CD4-positive, CD25-positive, alpha-beta regulatory T cell (primary cell): ENCODE measurements around the gene TBX4. TPM values are rescaled to one million over a fixed set of nuclear protein-coding genes. Genes with fewer than 3 reads are reported as not detected.
"Not testable (repeated sequence)": the region's sequence is repeated elsewhere in the genome, so short reads cannot be mapped to it uniquely, and the experiment has no call there.

ENCODE experiments used
- ATAC-seq, 2 donors: fragments of 150-1000 bp; cut with Tn5 transposase; one replicate each; pipeline ENCODE4 v1.10.0; 2021; ENCODE audit warnings: low read depth in 2 of 2, moderate number of reproducible peaks in 2 of 2, moderate library complexity in 1 of 2
- DNase-seq, 3 donors: peaks; one replicate each; pipeline versions ENCODE4 v3.0.0 to v3.0.0-alpha.2; 2012 to 2022; ENCODE audit warnings: mixed read lengths in 1 of 3
- H3K27ac ChIP-seq: one replicate; pipeline ENCODE4 v1.7.0; 2013; ENCODE audit warnings: mild to moderate bottlenecking, low read length; ENCODE audit not compliant: insufficient read depth, poor library complexity, severe bottlenecking
- H3K27me3 ChIP-seq: one replicate; pipeline ENCODE4 v1.7.0; 2013; ENCODE audit warnings: low read length; ENCODE audit not compliant: control insufficient read depth, insufficient read depth
- H3K36me3 ChIP-seq: one replicate; pipeline ENCODE4 v1.7.0; 2013; ENCODE audit warnings: mild to moderate bottlenecking, low read length, moderate library complexity; ENCODE audit not compliant: control insufficient read depth, insufficient read depth
- H3K4me1 ChIP-seq: 2 replicates; pipeline ENCODE4 v1.7.0; 2013; ENCODE audit warnings: mild to moderate bottlenecking, low read length; ENCODE audit not compliant: insufficient read depth, control insufficient read depth, poor library complexity, severe bottlenecking
- H3K4me3 ChIP-seq: one replicate; pipeline ENCODE4 v1.7.0; 2013; ENCODE audit warnings: low read depth, mild to moderate bottlenecking, low read length, moderate library complexity
- H3K9me3 ChIP-seq, 2 experiments: 1 replicate in 1 of 2; 2 replicates in 1 of 2; pipeline ENCODE4 v1.7.0; 2013; ENCODE audit warnings: low read length in 2 of 2, mild to moderate bottlenecking in 1 of 2, moderate library complexity in 1 of 2; ENCODE audit not compliant: control insufficient read depth in 2 of 2
- H3K27ac Mint-ChIP-seq, 3 donors: one replicate each; pipeline ENCODE4 v1.8.0; 2020 to 2022; ENCODE audit warnings: mild to moderate bottlenecking in 3 of 3, mixed read lengths in 3 of 3, moderate library complexity in 2 of 3
- H3K27me3 Mint-ChIP-seq: one replicate; pipeline ENCODE4 v1.8.0; 2022; ENCODE audit warnings: mild to moderate bottlenecking, mixed read lengths
- H3K36me3 Mint-ChIP-seq: one replicate; pipeline ENCODE4 v1.8.0; 2020; ENCODE audit warnings: mixed read lengths
- H3K4me1 Mint-ChIP-seq, 4 donors: one replicate each; pipeline ENCODE4 v1.8.0; 2020 to 2022; ENCODE audit warnings: mixed read lengths in 4 of 4, mild to moderate bottlenecking in 1 of 4
- H3K4me3 Mint-ChIP-seq, 4 donors: one replicate each; pipeline ENCODE4 v1.8.0; 2020 to 2022; ENCODE audit warnings: mild to moderate bottlenecking in 4 of 4, mixed read lengths in 4 of 4, moderate library complexity in 3 of 4
- H3K9me3 Mint-ChIP-seq, 7 donors: one replicate each; pipeline ENCODE4 v1.8.0; 2020 to 2022; ENCODE audit warnings: mixed read lengths in 7 of 7, mild to moderate bottlenecking in 3 of 7, moderate library complexity in 2 of 7
- polyA plus RNA-seq, 4 donors: library from polyadenylated mRNA; unstranded; fragments of 300-500 nt; fragmentation: Illumina TruSeq; gene quantifications; one replicate each; pipeline ENCODE4 v1.2.3, GENCODE V29; 2021
- total RNA-seq: library from RNA; stranded (reverse); gene quantifications from one replicate; pipeline ENCODE4 v1.2.3, GENCODE V29; 2022

The TBX4 gene
- total and polyA plus RNA-seq, 5 donors from 2014 or later, result not detected

GRCh38 chr17:61489719-61490490 lies 37.7 kb downstream of the TBX4 start:
- Mint-ChIP-seq H3K27me3 (peaks cover 5% of the 10 kb centered on the region), H3K4me3 (no peak overlapping the region), H3K27ac (no peak overlapping the region), H3K4me1 (no peaks in the 10 kb centered on the region), H3K9me3 (no peaks in the 10 kb centered on the region), H3K36me3 (no peaks in the 10 kb centered on the region)
- no peaks in the 10 kb centered on the region for H3K9me3 ChIP-seq
- no peak for ATAC-seq
- no peak overlapping the region for H3K4me3 ChIP-seq
- H3K36me3 ChIP-seq, result no peaks in the 10 kb centered on the region
- no peaks in the 10 kb centered on the region for H3K27me3 ChIP-seq
- H3K4me1 ChIP-seq, result no peaks in the 10 kb centered on the region
- no peak overlapping the region for H3K27ac ChIP-seq
- no peak for DNase-seq

GRCh38 chr17:61490540-61490975 lies 38.3 kb downstream of the TBX4 start:
- Mint-ChIP-seq H3K4me3 (no peak overlapping the region), H3K27me3 (no peaks in the 10 kb centered on the region)
- no peaks in the 10 kb centered on the region for H3K9me3 ChIP-seq

GRCh38 chr17:61491981-61492380 lies 39.8 kb downstream of the TBX4 start:
- Mint-ChIP-seq H3K27me3 (no peaks in the 10 kb centered on the region), H3K36me3 (no peaks in the 10 kb centered on the region), H3K9me3 (no peaks in the 10 kb centered on the region), H3K27ac (no peak overlapping the region), H3K4me1 (peaks cover 0 to 4% (median 2%) of the 10 kb centered on the region in 4 donors), H3K4me3 (no peak overlapping the region)
- Histone ChIP-seq H3K4me3 (no peak overlapping the region), H3K36me3 (no peaks in the 10 kb centered on the region), H3K27ac (no peak overlapping the region), H3K27me3 (no peaks in the 10 kb centered on the region), H3K9me3 (no peaks in the 10 kb centered on the region), H3K4me1 (no peaks in the 10 kb centered on the region)
- ATAC-seq (no peak), DNase-seq (no peak)

More at GRCh38 chr17:61490540-61490975, 38.3 kb downstream of the TBX4 start:
- no peaks in the 10 kb centered on the region for H3K9me3 Mint-ChIP-seq
- peaks cover 0 to 2% (median 0%) of the 10 kb centered on the region in 4 donors for H3K4me1 Mint-ChIP-seq
- Histone ChIP-seq H3K27me3 (no peaks in the 10 kb centered on the region), H3K27ac (no peak overlapping the region), H3K4me1 (no peaks in the 10 kb centered on the region), H3K4me3 (no peak overlapping the region), H3K36me3 (no peaks in the 10 kb centered on the region)
- ATAC-seq (no peak), DNase-seq (no peak)
- H3K27ac Mint-ChIP-seq, result no peak overlapping the region
- H3K36me3 Mint-ChIP-seq, result no peaks in the 10 kb centered on the region

GRCh38 chr17:61492759-61493526 lies 40.7 kb downstream of the TBX4 start:
- DNase-seq (no peak), ATAC-seq (no peak)
- Histone ChIP-seq H3K4me1 (no peaks in the 10 kb centered on the region), H3K27ac (no peak overlapping the region), H3K9me3 (no peaks in the 10 kb centered on the region), H3K36me3 (no peaks in the 10 kb centered on the region), H3K27me3 (no peaks in the 10 kb centered on the region), H3K4me3 (no peak overlapping the region)
- H3K9me3 Mint-ChIP-seq, result no peaks in the 10 kb centered on the region
- peak overlapping the region in 1 of 4 donors; percentile 78 for H3K4me3 Mint-ChIP-seq
- H3K36me3 Mint-ChIP-seq, result no peaks in the 10 kb centered on the region
- no peaks in the 10 kb centered on the region for H3K27me3 Mint-ChIP-seq
- no peak overlapping the region for H3K27ac Mint-ChIP-seq
- H3K4me1 Mint-ChIP-seq, result peaks cover 0 to 4% (median 2%) of the 10 kb centered on the region in 4 donors

GRCh38 chr17:61493830-61494324 lies 41.7 kb downstream of the TBX4 start:
- H3K27ac Mint-ChIP-seq, H3K27me3 Mint-ChIP-seq: not testable (repeated sequence)

GRCh38 chr17:61494325-61495160 lies 42.3 kb downstream of the TBX4 start:
- H3K27me3 ChIP-seq, result peaks cover under 1% of the 10 kb centered on the region
- Mint-ChIP-seq H3K27ac (no peak overlapping the region), H3K4me3 (no peak overlapping the region), H3K27me3 (no peaks in the 10 kb centered on the region), H3K9me3 (no peaks in the 10 kb centered on the region), H3K4me1 (peaks cover 0 to 4% (median 2%) of the 10 kb centered on the region in 4 donors), H3K36me3 (no peaks in the 10 kb centered on the region)
- no peak for DNase-seq
- H3K36me3 ChIP-seq, result no peaks in the 10 kb centered on the region
- no peak overlapping the region for H3K27ac ChIP-seq
- no peak for ATAC-seq
- H3K9me3 ChIP-seq, result no peaks in the 10 kb centered on the region
- H3K4me1 ChIP-seq, result no peaks in the 10 kb centered on the region
- no peak overlapping the region for H3K4me3 ChIP-seq

More at GRCh38 chr17:61493830-61494324, 41.7 kb downstream of the TBX4 start:
- not testable (repeated sequence) for H3K36me3 Mint-ChIP-seq, H3K27ac ChIP-seq, H3K9me3 Mint-ChIP-seq, H3K4me3 Mint-ChIP-seq, H3K4me1 ChIP-seq, DNase-seq, H3K27me3 ChIP-seq, H3K36me3 ChIP-seq, H3K4me1 Mint-ChIP-seq, H3K9me3 ChIP-seq, ATAC-seq, H3K4me3 ChIP-seq

- H3K4me3 Mint-ChIP-seq, result peak overlapping the region in 1 of 4 donors; percentile 57
Observed at GRCh38 chr17:61495161-61495857, 43.1 kb downstream of the TBX4 start.

More at GRCh38 chr17:61495161-61495857, 43.1 kb downstream of the TBX4 start:
- no peaks in the 10 kb centered on the region for H3K9me3 Mint-ChIP-seq
- H3K27ac Mint-ChIP-seq, result no peak overlapping the region
- peak in 1 of 3 donors; percentile 7 for DNase-seq
- Histone ChIP-seq H3K27ac (no peak overlapping the region), H3K27me3 (peaks cover 4% of the 10 kb centered on the region), H3K36me3 (no peaks in the 10 kb centered on the region), H3K4me3 (no peak overlapping the region), H3K4me1 (no peaks in the 10 kb centered on the region), H3K9me3 (no peaks in the 10 kb centered on the region)
- no peaks in the 10 kb centered on the region for H3K36me3 Mint-ChIP-seq
- peaks cover 0 to 4% (median 2%) of the 10 kb centered on the region in 4 donors for H3K4me1 Mint-ChIP-seq
- H3K27me3 Mint-ChIP-seq, result peaks cover 6% of the 10 kb centered on the region
- no peak for ATAC-seq
